ENCODE measurements around the gene PODXL2.
"Not testable (repeated sequence)": the region's sequence is repeated elsewhere in the genome, so short reads cannot be mapped to it uniquely, and the experiment has no call there.

Gene PODXL2

GRCh38 chr3:127676921-127677351 lies 48.0 kb downstream of the PODXL2 start:
- no peak for DNase-seq

GRCh38 chr3:127677541-127678314 lies 48.7 kb downstream of the PODXL2 start:
- DNase-seq = no peak

- no peak for DNase-seq
Measured at GRCh38 chr3:127678315-127678599, 49.3 kb downstream of the PODXL2 start.

- no peak for DNase-seq
Measured at GRCh38 chr3:127678611-127679533, 49.9 kb downstream of the PODXL2 start.

GRCh38 chr3:127679534-127680145 lies 50.7 kb downstream of the PODXL2 start:
- no peak for DNase-seq

GRCh38 chr3:127680146-127680661 lies 51.2 kb downstream of the PODXL2 start:
- no peak for DNase-seq

- no peak for DNase-seq
Measured at GRCh38 chr3:127680798-127681221, 51.8 kb downstream of the PODXL2 start.

GRCh38 chr3:127682175-127682554 lies 53.2 kb downstream of the PODXL2 start:
- not testable (repeated sequence) for DNase-seq

GRCh38 chr3:127682561-127682960 lies 53.6 kb downstream of the PODXL2 start:
- no peak for DNase-seq

- DNase-seq = no peak
Measured at GRCh38 chr3:127684871-127685707, 56.1 kb downstream of the PODXL2 start.

- DNase-seq = no peak
Measured at GRCh38 chr3:127685708-127686511, 56.9 kb downstream of the PODXL2 start.

GRCh38 chr3:127686512-127686894 lies 57.5 kb downstream of the PODXL2 start:
- DNase-seq = no peak

- no peak for DNase-seq
Measured at GRCh38 chr3:127687228-127687737, 58.3 kb downstream of the PODXL2 start.

GRCh38 chr3:127688022-127688415 lies 59.0 kb downstream of the PODXL2 start:
- no peak for DNase-seq

- peak; percentile 89 for DNase-seq
Measured at GRCh38 chr3:127688416-127689265, 59.7 kb downstream of the PODXL2 start.

GRCh38 chr3:127689266-127689860 lies 60.4 kb downstream of the PODXL2 start:
- DNase-seq = no peak

- DNase-seq = no peak
Measured at GRCh38 chr3:127690106-127690505, 61.1 kb downstream of the PODXL2 start.

GRCh38 chr3:127690823-127691452 lies 62.0 kb downstream of the PODXL2 start:
- peak; percentile 6 for DNase-seq

GRCh38 chr3:127691489-127691888 lies 62.5 kb downstream of the PODXL2 start:
- DNase-seq = no peak

All from NCI-H2171 treated with DMSO at 0.1 percent for 48 hours (cell line).